ENCODE data around the gene LSM4. TPM values are rescaled to one million over a fixed set of nuclear protein-coding genes. Genes with fewer than 3 reads are reported as not detected.

LSM4 gene
- total and polyA plus RNA-seq, 2 of the 4 experiments (the other 2 are of a cell fraction): 44.8 to 118 TPM

DNA sequence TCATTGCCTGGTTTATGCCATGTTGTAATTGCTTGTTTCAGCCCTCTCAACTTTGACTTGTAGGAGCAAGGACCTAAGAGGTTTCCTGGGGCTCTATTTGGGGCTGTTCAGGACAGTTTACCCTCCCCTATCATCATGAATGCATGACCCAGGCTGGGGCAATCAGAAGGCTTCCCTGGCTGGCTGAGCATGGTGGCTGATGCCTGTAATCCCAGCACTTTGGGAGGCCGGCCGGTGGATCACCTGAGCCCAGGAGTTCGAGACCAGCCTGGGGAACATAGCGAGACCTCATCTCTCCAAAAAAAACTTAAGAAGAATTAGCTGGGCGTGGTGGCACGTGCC lies 6.1 kb upstream of the LSM4 start (continued):
- TF ChIP-seq MXI1 (IDR thresholded peaks at IDR 0.05; ENCODE audit: borderline replicate concordance, low read depth, low read length): no peak

DNA sequence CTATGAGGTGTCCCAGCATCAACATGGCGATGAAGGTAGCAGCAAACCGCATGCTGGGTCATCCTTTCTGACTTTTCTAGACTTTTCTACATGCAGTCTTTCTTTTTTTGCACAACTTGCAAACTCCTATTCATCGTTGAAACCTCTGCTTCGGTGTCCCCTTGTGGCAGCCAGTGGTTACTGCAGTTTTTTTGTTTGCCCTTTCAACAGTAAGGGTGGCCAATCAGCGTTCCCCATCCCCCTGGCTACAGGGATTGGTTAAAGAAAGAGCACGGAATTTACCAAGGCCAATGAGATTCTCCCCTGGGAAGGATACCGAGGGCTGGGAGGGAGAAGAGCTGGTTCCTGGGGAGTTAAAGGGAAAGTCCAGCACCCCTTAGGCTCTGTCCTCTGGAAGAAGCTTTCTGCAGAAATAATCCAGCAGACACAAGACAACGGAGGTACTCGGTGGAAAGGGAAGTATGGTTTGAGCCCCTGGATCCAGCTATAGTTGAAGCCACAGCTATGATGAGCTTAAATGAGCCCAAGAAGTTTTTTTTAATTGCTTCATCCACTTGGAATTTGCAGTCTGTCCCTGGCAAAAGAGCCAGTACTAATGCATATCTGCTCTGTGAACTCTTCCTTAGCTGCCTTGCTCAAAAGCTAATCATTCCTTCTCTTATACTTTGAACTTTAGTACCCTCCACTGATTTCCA lies 5.6 kb upstream of the LSM4 start:
- H2AK5ac ChIP-seq (ENCODE audit: low read depth, low read length): no peak overlapping the region; the same call in 1 of the 2 replicates
- WGBS, 2 experiments (ENCODE audit: extremely low coverage in 2 of 2, insufficient read length in 1 of 2): 0% methylated on average over 1 of the region's 9 CpGs; no CpG with 5 or more reads in 1 of the 2 experiments
- H2BK120ac ChIP-seq (ENCODE audit: low read depth, low read length): peak overlapping the region; percentile 69
- ChIA-PET POLR2A (ENCODE audit: unreplicated experiment) (interaction anchor here (0.5 to 1.6 kb wide), 7 partner anchors 36 to 527 kb away, joined by 3 to 16 read pairs (median 4); partner anchors contain the start of gene JUND), CTCF (interaction anchor here (0.5 to 3.9 kb wide), 13 partner anchors 10 to 128 kb away, joined by 3 to 39 read pairs (median 4); partner anchors contain the start of genes JUND and SSBP4)
- H2BK20ac ChIP-seq (ENCODE audit: low read depth, low read length): peak overlapping the region; percentile 30; the same call in 1 of the 2 replicates
- no peaks in the 10 kb centered on the region for H4K20me1 ChIP-seq (ENCODE audit: insufficient read depth, low read length)
- H3K56ac ChIP-seq (ENCODE audit: extremely low read depth, insufficient read depth, low read length): peak overlapping the region; percentile 54; the same call in 1 of the 2 replicates
- H2AFZ ChIP-seq (replicated peaks; ENCODE audit: low read length, poor library complexity): peak overlapping the region; percentile 84
- H3K9ac ChIP-seq (ENCODE audit: low read depth, low read length): peak overlapping the region; percentile 77
- no peak overlapping the region for H2AK9ac ChIP-seq (replicated peaks; ENCODE audit: low read depth, low read length, poor library complexity)
- dilution Hi-C loops (cut with HindIII; ENCODE audit: low sequenced_read_pairs, unreplicated experiment) (no loop called here), in situ Hi-C loops (cut with MboI; ENCODE audit: low sequenced_read_pairs) (loop anchor here (10.0 kb wide), 1 partner anchor 134 kb away; the partner anchor contains the start of gene MPV17L2), intact Hi-C loops (cut with micrococcal nuclease) (loop anchor here (1.0 kb wide), 1 partner anchor 49 kb away; no protein-coding TSS in a partner anchor)
- H3K18ac ChIP-seq (ENCODE audit: low read depth, low read length): peak overlapping the region; percentile 66; the same call in 1 of the 2 replicates
- H2BK5ac ChIP-seq (ENCODE audit: low read depth, low read length, poor library complexity, severe bottlenecking): peak overlapping the region; percentile 88
- peaks cover 0 to 6% of the 10 kb centered on the region in 2 experiments; a peak in 1 of 4 replicates for H3K79me1 ChIP-seq (ENCODE audit: low read depth in 1 of 2, low read length in 2 of 2)
- peak overlapping the region; percentile 24; the same call in 1 of the 3 replicates for H2BK15ac ChIP-seq (ENCODE audit: low read depth, low read length)
- peak overlapping the region; percentile 80 for H3K4me2 ChIP-seq (ENCODE audit: low read depth, low read length)
- peak overlapping the region; percentile 63; the same call in 1 of the 2 replicates for H4K91ac ChIP-seq (ENCODE audit: insufficient read depth, low read depth, low read length)
- H3K9me1 ChIP-seq (ENCODE audit: insufficient read depth, low read length): 0 out of 2 replicates have a peak, but pooled peaks cover 6% of the 10 kb centered on the region
- H3K4ac ChIP-seq (ENCODE audit: low read depth, low read length): peak overlapping the region; percentile 75
- DNase-seq: peak; percentile 97
- peak overlapping the region; percentile 27 to 91 for H4K8ac ChIP-seq (ENCODE audit: low read depth in 2 of 2, low read length in 2 of 2)
- no peaks in the 10 kb centered on the region; the same call in 1 of the 2 replicates for H3K27me3 ChIP-seq (ENCODE audit: control insufficient read depth, insufficient read depth, low read length)
- no peaks in the 10 kb centered on the region for H3K9me3 ChIP-seq (ENCODE audit: control insufficient read depth, insufficient read depth, low read length)
- BruUV-seq (replicated peaks): no TSS peak
- ATAC-seq (ENCODE audit: low read depth): peak; percentile 100
- peaks cover 3% of the 10 kb centered on the region for H3K4me1 ChIP-seq (ENCODE audit: control insufficient read depth, insufficient read depth, low read length)
- peak overlapping the region; percentile 85 for H3K27ac ChIP-seq (ENCODE audit: insufficient read depth, low read length)
- peak overlapping the region; percentile 92 for H3K14ac ChIP-seq (replicated peaks; ENCODE audit: low read depth, low read length)
- H3K23ac ChIP-seq (ENCODE audit: low read depth, low read length): peak overlapping the region; percentile 66; the same call in 1 of the 2 replicates
- peak overlapping the region; percentile 35 for H3K4me3 ChIP-seq (ENCODE audit: insufficient read depth, low read depth, low read length)
- peak overlapping the region; percentile 4; the same call in 1 of the 2 replicates for H4K5ac ChIP-seq (ENCODE audit: low read depth, low read length)
- no peaks in the 10 kb centered on the region for H3K36me3 ChIP-seq (ENCODE audit: control insufficient read depth, insufficient read depth, low read length)
- TF ChIP-seq MAZ (IDR thresholded peaks at IDR 0.05; ENCODE audit: borderline replicate concordance, low read depth, low read length): peak; percentile 50
- no peak for TF ChIP-seq MXI1 (IDR thresholded peaks at IDR 0.05; ENCODE audit: borderline replicate concordance, low read depth, low read length)
- TF ChIP-seq CHD1 (IDR thresholded peaks at IDR 0.05; ENCODE audit: low read depth, low read length): no peak
- TF ChIP-seq BHLHE40 (IDR thresholded peaks at IDR 0.05; ENCODE audit: low read depth, low read length): no peak
- peak; percentile 66 for TF ChIP-seq MAFK (IDR thresholded peaks at IDR 0.05; ENCODE audit: low read depth, low read length)
- TF ChIP-seq, protein P1, sequence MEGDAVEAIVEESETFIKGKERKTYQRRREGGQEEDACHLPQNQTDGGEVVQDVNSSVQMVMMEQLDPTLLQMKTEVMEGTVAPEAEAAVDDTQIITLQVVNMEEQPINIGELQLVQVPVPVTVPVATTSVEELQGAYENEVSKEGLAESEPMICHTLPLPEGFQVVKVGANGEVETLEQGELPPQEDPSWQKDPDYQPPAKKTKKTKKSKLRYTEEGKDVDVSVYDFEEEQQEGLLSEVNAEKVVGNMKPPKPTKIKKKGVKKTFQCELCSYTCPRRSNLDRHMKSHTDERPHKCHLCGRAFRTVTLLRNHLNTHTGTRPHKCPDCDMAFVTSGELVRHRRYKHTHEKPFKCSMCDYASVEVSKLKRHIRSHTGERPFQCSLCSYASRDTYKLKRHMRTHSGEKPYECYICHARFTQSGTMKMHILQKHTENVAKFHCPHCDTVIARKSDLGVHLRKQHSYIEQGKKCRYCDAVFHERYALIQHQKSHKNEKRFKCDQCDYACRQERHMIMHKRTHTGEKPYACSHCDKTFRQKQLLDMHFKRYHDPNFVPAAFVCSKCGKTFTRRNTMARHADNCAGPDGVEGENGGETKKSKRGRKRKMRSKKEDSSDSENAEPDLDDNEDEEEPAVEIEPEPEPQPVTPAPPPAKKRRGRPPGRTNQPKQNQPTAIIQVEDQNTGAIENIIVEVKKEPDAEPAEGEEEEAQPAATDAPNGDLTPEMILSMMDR (conservative IDR thresholded peaks at IDR 0.05; ENCODE audit: low read depth, low read length): peak; percentile 99
- TF ChIP-seq FOS (IDR thresholded peaks at IDR 0.05; ENCODE audit: low read depth, low read length): 0 out of 2 replicates have a peak, but pooled peaks have one; percentile 12
- TF ChIP-seq POLR2A (IDR thresholded peaks at IDR 0.05; ENCODE audit: low read depth, low read length): no peak
- peak; percentile 87 for TF ChIP-seq RAD21 (IDR thresholded peaks at IDR 0.05; ENCODE audit: low read length)
- TF ChIP-seq, protein P2, sequence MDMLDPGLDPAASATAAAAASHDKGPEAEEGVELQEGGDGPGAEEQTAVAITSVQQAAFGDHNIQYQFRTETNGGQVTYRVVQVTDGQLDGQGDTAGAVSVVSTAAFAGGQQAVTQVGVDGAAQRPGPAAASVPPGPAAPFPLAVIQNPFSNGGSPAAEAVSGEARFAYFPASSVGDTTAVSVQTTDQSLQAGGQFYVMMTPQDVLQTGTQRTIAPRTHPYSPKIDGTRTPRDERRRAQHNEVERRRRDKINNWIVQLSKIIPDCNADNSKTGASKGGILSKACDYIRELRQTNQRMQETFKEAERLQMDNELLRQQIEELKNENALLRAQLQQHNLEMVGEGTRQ (IDR thresholded peaks at IDR 0.05; ENCODE audit: low read depth, low read length): no peak
- peak; percentile 39; the same call in 1 of the 2 replicates for TF ChIP-seq CEBPB (IDR thresholded peaks at IDR 0.05; ENCODE audit: low read depth, low read length)
- TF ChIP-seq NFE2L2 (IDR thresholded peaks at IDR 0.05; ENCODE audit: low read depth, low read length): no peak
- peak; percentile 61 for TF ChIP-seq RFX5 (IDR thresholded peaks at IDR 0.05; ENCODE audit: low read depth, low read length)

Data from IMR-90 (cell line).